GM21576 (cell line): Measurements from ENCODE around the gene ADAMTS17.

Source experiments
- ATAC-seq: cut with Tn5 transposase; IDR thresholded peaks from one replicate; pipeline ENCODE4 v1.9.1; 2021; ENCODE audit warnings: mild to moderate bottlenecking, moderate library complexity; ENCODE audit not compliant: unreplicated experiment

The ADAMTS17 gene

DNA sequence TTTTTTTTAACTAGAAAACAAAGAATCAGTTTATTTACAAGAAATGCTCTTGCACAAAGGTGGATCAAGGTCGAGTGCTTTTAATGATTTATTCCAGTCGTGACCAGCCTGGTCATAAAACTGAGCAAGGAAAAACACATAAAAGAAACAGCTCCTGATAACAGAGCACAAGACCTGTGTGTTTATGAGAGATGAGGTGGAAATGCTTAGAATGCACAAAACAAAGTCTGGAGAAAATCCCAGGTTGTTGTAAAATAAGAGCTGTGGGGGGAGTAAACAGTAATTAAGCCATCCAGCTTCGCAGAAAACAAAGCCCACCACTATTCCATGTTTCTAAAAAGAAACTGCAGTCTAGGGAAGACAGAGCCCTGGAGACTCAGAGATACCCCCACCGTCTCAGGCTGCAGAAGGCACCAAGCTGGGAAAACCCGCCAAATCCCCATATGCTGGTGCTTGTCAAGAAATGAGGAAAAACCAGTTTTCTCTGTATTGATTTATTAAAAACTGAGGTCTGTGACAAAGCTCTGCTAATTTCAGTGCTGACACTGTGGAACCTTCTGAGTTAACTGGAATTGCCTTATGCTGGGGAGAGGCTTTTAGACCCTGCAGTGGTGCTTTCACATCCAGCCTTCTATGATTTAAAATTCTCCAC is 139.3 kb downstream of the ADAMTS17 start:
- no peak for ATAC-seq

DNA sequence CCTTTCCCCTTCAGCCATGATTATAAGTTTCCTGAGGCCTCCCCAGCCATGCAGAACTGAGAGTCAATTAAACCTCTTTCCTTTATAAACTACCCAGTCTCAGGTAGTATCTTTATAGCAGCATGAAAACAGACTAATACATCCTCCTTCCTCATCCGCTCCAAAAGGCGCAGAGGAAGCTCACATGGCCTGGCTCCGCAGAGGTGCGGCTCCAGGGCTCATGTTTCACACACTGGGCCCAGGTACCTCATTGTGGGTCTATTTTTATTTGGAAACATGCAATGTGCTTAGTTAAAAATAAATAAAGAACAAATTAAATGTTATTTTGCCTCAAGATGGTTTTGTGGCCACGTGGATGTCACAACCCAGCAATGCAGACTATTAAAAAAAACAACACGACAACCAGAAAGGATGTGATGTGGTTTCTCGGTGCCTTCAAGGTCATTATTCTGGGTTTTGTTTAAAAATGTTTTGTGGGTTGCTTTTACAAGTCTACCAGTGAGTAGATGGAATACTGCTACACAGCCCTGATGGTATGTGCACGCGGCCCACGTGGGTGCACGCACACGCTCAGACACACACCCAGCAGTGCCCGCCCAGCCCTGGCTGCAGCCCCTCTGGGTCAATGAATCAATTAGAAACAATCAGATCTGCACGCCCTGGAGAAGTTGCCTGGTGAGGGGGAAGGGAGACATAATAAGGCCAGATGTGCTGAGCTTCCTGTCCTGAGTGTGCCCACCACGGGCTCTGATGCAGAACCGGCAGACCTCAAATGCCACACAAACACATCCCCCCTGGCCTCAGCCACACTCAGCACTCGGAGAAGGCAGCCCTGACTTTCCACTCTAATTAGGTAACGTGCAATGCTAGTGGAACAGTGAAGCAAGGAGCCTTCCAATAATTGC is 140.1 kb downstream of the ADAMTS17 start:
- no peak for ATAC-seq

DNA sequence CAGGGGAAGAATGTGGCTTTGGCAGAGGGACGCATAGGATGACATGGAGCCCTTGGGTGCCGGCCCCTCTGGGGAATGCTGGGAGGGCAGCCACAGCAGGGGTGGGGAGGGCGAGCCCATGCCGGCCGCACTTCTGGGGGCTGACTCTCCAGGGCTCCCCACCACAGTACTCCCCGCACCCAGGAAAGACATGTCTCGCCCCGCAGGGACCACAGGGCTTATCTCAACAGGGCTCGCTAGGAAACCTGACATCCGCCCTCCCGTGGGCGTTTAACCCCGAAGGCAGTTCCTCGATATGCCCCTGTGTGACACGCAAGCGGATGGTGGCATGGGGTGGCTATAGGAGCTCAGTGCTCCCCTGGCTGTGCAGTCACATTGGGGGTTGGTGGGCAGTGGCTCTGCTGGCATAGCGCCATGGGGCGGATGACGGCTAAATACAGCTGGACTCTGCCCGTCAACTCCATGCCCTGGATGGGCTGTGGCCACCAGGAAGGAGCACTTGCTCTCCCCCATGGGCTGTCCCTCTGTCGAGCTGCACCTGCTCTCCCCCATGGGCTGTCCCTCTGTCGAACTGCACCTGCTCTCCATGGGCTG is 141.4 kb downstream of the ADAMTS17 start:
- no peak for ATAC-seq

DNA sequence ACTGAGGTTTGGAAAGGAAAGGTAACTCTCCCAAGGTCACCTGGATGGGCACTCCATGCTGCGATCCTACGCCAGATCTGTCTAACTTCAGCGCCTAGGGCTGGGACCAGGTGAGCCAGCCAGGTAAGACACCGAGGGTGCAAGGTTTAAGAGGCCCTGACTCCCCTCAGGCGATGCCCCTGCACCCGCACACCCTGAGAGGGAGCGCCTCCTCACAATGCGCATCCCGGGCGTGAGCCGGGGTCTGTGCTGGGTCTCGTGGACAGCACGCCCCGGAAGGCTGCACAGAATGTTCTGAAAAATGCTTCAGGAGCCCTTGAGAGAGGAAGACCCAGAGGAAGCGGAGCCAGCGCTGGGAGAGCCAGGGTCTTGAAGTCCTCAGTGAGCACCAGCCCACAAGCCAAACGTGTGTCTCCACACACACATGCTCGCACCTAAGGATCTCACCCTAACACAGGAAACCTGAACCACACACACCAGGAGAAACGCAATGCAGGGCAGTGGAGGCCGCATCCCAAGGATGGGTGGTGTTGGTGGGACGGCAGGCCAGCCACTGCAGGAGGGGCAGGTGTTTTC is 142.0 kb downstream of the ADAMTS17 start:
- ATAC-seq = no peak

DNA sequence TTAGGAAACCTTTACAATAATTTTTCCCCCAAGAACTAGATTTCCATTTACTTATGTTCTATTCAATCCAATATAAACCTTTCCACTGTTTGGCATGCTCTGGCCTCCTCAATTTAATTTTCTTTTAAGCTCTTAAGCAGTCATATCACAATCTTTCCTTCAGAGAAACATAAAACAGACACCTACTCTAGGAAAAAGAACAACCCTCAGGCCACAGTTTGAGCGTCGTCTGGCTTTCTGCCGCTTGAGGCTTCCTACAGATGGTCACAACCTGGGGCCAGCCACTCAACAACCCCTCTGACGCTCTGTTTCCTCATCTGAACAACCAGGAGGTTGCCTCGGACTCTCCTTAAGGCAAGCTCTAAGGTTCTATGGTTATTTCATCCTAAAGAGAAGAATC is 143.3 kb downstream of the ADAMTS17 start:
- no peak for ATAC-seq

DNA sequence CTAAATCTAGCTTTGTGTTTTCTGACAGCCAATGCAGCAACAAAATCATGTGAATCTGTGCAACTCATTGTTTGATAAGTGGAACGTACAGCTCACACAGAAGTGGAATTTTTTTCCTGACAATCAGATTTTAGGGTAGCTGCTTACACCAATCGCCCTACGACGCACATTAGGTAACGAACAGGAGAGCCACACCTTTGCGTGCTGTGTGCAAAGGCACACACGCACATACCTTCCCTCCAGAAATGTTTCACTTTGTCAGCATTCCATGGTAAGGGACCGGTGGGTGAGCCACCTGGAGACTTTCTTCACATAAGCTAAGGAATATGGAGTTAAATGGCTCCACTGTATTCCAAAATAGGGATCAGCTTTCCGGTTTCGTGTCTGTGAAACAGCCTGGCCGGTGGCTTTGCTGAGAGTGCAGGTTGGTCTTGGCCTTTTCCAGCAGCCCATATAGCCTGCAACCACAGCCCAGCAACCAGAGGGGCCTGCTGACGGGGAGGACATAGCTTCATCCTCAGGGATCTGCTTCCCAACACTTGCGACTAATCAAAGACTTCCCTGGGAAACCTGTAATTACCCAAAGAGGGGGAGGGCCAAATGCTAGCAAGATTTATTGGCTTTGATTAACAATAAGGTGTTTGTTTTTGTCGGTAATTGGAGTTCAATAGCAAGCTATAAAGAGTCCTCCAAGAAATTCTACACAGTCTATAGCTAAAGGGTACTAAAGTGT is 145.3 kb downstream of the ADAMTS17 start:
- ATAC-seq = no peak

DNA sequence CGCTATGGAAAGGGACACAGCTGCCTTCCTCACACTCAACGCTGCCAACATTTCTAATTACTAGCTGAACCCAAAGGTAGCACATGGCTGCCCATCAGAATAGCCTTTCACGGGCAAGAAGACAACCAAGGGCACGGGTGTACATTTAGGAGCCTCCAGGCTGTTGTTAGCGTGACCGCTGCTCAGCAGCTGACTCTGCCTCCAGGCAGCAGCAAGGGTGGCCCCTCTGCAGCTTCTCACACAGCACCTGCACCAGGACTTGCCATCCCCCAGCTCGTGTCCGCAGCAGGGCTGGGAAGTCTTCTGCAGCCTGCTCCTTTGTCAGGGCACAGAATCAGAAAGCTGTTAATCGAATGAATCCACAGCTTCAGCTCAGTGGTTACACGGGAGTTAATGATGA is 146.8 kb downstream of the ADAMTS17 start:
- no peak for ATAC-seq

DNA sequence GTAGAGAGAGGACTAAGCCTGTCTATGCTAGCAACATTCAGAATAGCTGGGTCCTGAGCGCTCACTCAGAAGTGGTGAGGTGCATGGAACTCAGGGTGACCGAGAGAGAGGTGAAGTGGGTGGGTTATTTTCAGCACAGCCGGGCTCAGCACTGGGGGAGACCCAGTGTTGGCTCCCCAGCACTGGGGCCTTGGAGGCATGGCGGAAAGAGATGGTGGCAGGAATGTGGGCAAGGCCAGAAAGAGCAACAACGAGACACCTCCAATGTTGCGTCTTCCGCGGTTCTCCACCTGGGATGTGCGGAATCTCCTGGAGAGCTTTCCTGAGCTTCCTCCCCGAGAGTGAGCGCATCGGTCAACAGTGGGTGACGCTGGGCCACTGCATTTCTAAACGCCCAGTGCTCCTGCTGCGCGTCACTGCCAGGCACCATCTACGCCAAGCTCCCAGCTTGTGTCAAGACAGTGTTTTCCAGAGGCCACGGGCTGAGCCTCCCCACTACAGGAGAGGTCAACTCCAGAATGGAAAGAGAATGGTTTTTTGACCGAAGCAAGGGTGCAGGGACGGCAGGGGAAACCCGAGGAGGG is 148.4 kb downstream of the ADAMTS17 start:
- no peak for ATAC-seq

DNA sequence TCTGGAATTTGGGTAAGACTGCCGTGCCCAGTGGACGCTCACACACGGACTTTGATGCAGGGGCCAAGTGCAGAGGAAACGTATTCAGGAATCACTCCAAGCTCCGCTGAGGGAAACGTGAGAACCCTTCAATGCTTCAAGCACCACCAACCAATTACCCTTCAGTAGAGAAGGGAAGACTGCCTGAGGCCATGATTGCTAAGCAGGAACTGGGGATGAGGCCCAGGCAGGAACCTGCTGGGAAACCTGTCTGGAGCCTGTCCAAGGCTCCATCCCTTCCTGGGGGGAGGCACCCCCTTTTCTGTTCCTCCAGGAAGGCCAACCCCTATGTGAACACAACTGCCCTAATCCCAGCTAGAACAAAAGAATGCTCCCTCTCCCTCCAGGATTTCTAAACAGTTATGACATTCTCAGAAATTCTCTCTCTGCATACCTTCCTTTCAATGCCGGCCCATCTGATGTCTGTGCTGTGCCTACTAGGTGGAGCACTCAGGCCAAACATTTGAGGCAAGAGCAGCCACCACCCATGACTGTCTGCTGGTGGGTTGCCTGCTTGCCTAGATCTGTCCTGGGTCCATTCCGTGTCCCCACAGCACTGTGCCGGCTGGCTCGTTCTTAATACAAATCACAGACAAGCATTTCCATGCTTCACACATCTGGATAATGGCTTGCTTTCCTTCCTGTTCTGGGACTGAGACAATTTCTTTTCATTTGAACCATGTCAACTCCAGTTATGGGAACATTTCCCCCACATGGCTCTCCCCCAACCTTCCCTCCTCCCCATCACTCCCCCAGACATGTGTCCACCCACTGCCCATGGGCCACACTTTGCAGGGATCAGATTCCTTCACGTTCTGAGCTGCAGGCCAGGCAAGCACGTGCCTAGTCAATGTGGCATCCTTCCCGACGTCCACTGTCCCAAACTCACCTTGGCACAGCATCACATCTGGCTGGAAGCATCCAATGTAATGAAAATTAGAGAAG is 149.4 kb downstream of the ADAMTS17 start:
- no peak for ATAC-seq

DNA sequence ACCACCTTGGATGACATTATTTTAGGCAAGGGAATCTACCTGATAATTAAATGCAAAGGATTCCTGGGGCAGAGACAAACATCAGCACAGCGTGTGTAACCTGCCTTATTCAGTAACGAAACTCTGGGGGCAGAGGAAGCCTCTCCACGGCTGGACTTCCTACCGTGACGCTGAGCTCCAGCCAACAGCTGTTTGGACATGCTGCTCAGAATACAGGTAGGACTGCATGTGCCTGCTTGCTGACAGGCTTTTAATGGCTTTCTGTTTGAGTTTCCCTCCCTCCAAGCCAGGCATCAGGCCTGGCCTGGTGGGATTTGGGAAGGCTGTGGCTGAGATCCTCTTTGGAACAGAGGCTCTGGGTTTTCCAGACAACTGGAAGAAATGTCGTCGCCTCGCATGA is 150.6 kb downstream of the ADAMTS17 start:
- ATAC-seq = peak; percentile 66

DNA sequence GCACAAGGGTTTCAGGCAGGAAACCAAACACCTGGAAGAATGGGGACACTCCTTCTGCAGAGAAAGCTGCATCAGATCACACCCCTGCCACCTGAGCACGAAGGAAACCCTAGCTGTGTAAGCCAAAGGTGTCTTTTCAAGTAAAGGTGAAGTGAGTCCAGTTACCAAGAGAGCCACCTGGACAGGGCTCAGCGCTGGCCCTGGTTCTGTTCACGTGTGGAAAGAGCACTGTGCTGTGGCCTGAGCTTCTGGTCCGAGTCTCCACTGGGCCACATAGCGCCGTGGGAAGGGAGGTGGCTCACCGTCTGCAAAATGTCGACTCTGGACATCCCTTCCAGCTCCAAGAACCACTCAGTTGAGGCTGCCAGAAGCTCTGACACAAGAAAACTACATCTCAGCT is 151.1 kb downstream of the ADAMTS17 start:
- ATAC-seq = no peak

DNA sequence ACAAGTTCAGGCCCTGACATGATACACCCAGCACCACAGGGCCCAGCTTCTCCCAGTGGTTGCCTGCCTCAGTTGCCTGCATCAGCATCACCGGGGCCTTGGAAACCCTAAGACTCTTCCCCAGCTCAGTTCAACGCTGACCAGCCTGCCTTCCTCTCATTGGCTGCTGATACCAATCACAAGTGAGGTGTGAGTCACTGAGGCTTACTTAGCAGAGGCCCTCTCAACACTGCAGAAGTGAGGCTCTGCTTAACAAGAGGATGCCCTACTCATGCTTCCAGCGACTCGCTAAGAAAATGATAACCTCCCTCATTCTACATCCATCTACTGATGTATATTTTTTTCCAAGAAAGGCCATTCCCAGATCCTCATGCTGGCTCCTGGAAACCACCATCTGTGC is 151.9 kb downstream of the ADAMTS17 start:
- no peak for ATAC-seq

DNA sequence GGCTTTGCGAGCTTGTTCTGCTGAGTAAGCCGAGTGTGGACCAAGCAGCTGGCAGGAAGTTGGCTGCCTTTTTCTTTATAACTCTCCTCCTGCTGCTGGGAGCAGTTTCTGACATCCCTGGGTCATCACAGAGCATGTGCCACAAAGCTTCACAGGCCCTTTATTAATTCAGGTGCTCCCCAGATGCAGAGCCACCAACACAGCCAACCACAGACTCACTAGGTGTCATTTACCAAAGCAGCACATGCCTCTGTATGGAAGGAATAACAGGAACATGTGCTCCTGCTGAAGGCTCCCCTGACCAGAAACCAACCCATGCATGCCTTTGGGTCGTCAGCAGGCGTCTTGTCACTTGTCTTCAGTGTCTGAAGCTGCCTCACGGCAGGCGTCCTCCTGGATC is 152.5 kb downstream of the ADAMTS17 start:
- no peak for ATAC-seq

DNA sequence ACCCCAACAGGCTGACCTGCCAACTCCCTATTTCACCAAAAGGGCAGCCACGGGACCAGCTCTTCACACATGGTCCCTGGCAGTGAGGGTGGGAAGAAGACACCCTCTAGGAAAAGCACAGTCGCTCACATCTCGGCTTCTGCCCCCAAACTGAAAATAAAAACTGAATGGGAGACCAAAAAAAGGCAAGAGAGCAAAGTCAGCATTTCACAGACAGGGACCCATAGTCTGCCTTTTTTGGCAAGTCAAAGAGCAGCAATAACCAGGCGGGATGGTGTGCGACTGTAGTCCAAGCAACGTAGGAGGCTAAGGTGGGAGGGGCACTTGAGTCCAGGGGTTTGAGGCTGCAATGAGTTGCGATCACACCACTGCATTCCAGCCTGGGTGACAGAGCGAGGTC is 154.1 kb downstream of the ADAMTS17 start:
- no peak for ATAC-seq

DNA sequence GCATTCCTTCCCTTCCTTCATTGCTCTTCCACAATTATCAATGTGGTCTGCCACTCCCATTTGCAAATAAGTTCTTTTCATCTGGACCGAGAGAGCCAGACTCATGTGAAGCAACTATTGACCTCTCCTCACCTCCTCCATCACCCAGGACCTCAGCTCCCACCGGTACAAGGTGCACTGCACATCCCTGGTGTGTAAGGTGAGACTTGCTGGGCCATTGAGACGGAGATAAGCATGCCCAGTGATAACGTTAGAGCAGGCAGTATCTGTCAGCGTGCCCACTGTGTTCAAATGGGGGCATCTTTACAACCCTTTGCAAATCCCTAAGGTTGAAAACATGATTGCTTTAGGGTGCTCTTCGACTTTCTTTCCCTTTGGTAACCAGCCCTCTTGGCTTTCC is 154.8 kb downstream of the ADAMTS17 start:
- ATAC-seq = no peak

DNA sequence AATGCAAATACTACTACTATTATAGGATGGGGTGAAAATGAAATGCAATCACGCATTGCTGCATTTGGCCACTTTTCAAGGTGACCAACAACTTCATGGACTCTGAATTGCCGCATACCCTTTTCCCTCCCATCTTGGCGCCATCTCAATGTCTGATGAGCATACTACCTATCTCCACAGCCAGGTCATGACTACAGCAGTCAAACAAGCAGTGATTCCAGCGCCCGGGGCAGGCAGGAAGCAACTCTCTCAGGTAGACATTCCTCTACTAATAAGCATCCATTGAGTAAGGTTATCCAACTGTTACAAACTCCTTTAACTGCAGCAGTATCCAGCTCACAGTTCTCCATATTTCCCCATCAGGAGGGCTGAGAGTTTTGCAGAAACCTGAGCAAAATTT is 155.4 kb downstream of the ADAMTS17 start:
- no peak for ATAC-seq

DNA sequence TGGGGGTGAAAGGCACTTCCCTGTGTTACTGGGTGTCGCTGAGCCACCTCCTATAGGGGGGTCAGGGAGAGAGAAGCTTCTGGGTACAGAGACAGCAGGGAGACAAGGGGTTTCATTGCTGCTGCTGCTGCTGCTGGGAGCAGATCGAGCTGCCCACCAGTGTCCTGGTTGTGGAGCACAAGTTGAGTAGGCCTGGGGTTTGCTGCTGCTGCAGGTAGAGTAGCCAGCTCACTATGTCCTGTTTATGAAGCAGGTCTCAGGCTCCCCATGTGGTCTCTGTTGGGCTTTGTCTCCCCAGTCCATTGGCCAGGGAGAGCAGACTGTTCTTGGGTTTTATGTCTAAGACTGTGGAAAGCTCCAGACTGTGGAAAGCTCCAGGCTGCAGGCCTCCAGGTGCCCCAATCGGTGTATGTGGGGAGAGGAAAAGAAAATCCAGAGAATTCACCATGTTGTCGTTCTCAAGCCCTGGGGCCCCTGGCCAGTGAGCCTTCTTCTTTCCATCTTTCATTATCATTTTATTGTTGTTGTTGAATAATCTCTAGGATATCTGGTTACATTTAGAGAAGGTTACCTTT is 157.8 kb downstream of the ADAMTS17 start:
- ATAC-seq = no peak

DNA sequence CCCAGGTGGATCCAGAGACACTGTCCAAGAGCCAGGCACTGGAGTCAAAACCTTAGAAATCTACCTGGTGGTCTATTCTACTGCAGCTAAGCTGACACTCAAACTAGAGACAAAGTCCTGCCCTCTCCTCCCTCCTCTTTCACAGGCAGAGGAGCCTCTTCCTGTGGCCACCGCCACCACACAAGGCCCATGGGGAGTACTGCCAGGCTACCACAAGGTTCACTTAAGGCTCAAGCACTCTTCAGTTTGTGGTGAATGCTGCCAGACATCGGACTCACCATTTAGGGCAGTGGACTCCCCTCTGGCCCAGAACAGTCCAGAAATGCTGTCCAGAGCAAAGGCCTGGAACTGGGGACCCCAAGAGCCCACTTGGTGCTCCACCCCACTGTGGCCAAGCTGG is 160.9 kb downstream of the ADAMTS17 start:
- no peak for ATAC-seq
